H1 (cell line): ENCODE results near the gene CASQ2.

ENCODE experiments used
- EZH2 ChIP-seq: fragments of 200-600 bp; sonication (generic); IDR thresholded peaks from 2 replicates; pipeline ENCODE4 v1.7.1; 2012; ENCODE audit warnings: low read depth, mild to moderate bottlenecking, moderate library complexity, low read length, inconsistent platforms; ENCODE audit not compliant: severe bottlenecking
- KDM1A ChIP-seq: fragments of 200-600, 300-600 bp; sonication (generic); IDR thresholded peaks from 2 replicates; pipeline ENCODE4 v1.7.1; 2016; ENCODE audit warnings: mild to moderate bottlenecking, low read length, borderline replicate concordance
- KDM5A ChIP-seq: fragments of 200-600 bp; IDR thresholded peaks from 2 replicates; pipeline ENCODE4 v1.7.1; 2012; ENCODE audit warnings: mild to moderate bottlenecking, low read length, inconsistent platforms, mixed read lengths
- RAD21 ChIP-seq, 2 experiments: IDR thresholded peaks in 1 of 2; conservative IDR thresholded peaks in 1 of 2; 2 replicates each; pipeline ENCODE4 v1.6.1; 2011; ENCODE audit warnings: low read depth in 2 of 2, low read length in 2 of 2, improper control_type of control experiment in 1 of 2, inconsistent platforms in 1 of 2, mild to moderate bottlenecking in 1 of 2, moderate library complexity in 1 of 2
- RFX5 ChIP-seq: IDR thresholded peaks from 2 replicates; pipeline ENCODE4 v1.6.1; 2011; ENCODE audit warnings: low read depth, low read length, improper control_type of control experiment, borderline replicate concordance
- RXRA ChIP-seq: IDR thresholded peaks from 2 replicates; pipeline ENCODE4 v1.6.1; 2011; ENCODE audit warnings: low read depth, mild to moderate bottlenecking, low read length, moderate library complexity; ENCODE audit not compliant: insufficient read depth
- SIN3A ChIP-seq, 2 experiments: IDR thresholded peaks in 1 of 2; conservative IDR thresholded peaks in 1 of 2; 2 replicates each; pipeline ENCODE4 v1.6.1; 2011 to 2012; ENCODE audit warnings: low read length in 2 of 2, improper control_type of control experiment in 1 of 2, low read depth in 1 of 2, mild to moderate bottlenecking in 1 of 2
- SP2 ChIP-seq: IDR thresholded peaks from 2 replicates; pipeline ENCODE4 v1.6.1; 2012; ENCODE audit warnings: mild to moderate bottlenecking, low read length, inconsistent platforms
- SUZ12 ChIP-seq: fragments of 200-600 bp; sonication (generic); IDR thresholded peaks from 2 replicates; pipeline ENCODE4 v1.6.1; 2012; ENCODE audit warnings: mild to moderate bottlenecking, inconsistent platforms, low read length, moderate library complexity, mixed read lengths
- TF ChIP-seq, protein P1 (sequence below), 3 experiments: IDR thresholded peaks; 1 replicate in 2 of 3; 2 replicates in 1 of 3; pipeline versions ENCODE4 v1.5.1 to v1.6.1; 2011; ENCODE audit warnings: low read length in 3 of 3, mild to moderate bottlenecking in 3 of 3, inconsistent platforms in 2 of 3, low read depth in 1 of 3, moderate library complexity in 1 of 3; ENCODE audit not compliant: insufficient read depth in 1 of 3; ENCODE audit errors: control extremely low read depth in 1 of 3

DNA sequence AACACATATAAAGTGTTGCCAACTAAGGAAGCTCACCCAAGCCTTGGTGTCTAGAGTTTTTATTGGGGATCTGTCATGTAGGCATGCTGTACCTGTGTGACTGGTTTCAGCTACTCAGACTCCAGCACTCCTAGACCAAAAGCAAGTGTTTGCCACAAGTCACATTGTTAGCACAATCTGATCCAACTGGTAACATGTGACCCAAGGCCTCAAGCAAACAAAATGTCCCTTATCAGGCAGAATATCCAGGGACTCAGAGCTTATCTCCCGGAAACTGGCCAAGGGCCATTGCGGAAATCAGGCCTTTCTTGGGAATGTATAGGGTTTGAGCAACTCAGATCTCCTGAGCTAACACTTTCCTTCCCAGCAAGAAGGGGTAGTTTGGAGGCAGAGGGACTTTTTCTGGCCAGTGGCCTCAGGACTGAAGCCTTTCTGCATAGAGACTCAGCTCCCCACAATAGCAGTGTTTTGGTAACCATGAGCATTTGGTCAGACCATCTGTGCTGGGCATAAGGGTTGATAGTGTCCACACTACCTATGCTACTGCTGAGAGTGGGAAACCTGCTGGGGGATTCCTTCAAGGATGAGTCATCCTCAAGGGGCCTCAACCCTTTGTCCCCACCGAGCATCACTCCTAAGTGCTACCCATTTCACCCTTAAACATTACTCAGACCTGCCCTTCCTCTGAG lies 42.8 kb upstream of the CASQ2 start:
- TF ChIP-seq KDM5A = no peak
- TF ChIP-seq EZH2 = no peak
- no peak for TF ChIP-seq SUZ12
- no peak for TF ChIP-seq KDM1A
- TF ChIP-seq SIN3A (conservative IDR thresholded peaks at IDR 0.05 in 1 of 2, IDR thresholded peaks at IDR 0.05 in 1 of 2; ENCODE audit: low read depth in 1 of 2, low read length in 2 of 2) = no peak
- TF ChIP-seq SP2 = no peak
- TF ChIP-seq RFX5 = no peak
- TF ChIP-seq, protein P1, sequence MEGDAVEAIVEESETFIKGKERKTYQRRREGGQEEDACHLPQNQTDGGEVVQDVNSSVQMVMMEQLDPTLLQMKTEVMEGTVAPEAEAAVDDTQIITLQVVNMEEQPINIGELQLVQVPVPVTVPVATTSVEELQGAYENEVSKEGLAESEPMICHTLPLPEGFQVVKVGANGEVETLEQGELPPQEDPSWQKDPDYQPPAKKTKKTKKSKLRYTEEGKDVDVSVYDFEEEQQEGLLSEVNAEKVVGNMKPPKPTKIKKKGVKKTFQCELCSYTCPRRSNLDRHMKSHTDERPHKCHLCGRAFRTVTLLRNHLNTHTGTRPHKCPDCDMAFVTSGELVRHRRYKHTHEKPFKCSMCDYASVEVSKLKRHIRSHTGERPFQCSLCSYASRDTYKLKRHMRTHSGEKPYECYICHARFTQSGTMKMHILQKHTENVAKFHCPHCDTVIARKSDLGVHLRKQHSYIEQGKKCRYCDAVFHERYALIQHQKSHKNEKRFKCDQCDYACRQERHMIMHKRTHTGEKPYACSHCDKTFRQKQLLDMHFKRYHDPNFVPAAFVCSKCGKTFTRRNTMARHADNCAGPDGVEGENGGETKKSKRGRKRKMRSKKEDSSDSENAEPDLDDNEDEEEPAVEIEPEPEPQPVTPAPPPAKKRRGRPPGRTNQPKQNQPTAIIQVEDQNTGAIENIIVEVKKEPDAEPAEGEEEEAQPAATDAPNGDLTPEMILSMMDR (IDR thresholded peaks at IDR 0.05; ENCODE audit: control extremely low read depth in 1 of 3, insufficient read depth in 1 of 3, low read depth in 1 of 3, low read length in 3 of 3) = no peak
- no peak for TF ChIP-seq RXRA
- TF ChIP-seq RAD21 (IDR thresholded peaks at IDR 0.05 in 1 of 2, conservative IDR thresholded peaks at IDR 0.05 in 1 of 2; ENCODE audit: low read depth in 2 of 2, low read length in 2 of 2) = no peak
